CD4-positive, alpha-beta T cell treated with Interferon alpha-2 for 1 hour (primary cell): Measurements from ENCODE around the gene S1PR1.
A peak's percentile ranks its signal among the peaks of the same experiment; 100 is the strongest.
"Not testable (repeated sequence)": the region's sequence is repeated elsewhere in the genome, so short reads cannot be mapped to it uniquely, and the experiment has no call there.

Experiments
- DNase-seq, 2 donors: peaks; one replicate each; pipeline ENCODE4 v3.0.0-alpha.2; 2020 to 2022

S1PR1 gene

GRCh38 chr1:101236516-101237228 lies at the start of gene S1PR1:
TSS of gene S1PR1 (plus strand) at chr1:101237019. CDS start at chr1:101238985, 1,966 bp downstream.
- peak; percentile 70 to 84 for DNase-seq

DNA sequence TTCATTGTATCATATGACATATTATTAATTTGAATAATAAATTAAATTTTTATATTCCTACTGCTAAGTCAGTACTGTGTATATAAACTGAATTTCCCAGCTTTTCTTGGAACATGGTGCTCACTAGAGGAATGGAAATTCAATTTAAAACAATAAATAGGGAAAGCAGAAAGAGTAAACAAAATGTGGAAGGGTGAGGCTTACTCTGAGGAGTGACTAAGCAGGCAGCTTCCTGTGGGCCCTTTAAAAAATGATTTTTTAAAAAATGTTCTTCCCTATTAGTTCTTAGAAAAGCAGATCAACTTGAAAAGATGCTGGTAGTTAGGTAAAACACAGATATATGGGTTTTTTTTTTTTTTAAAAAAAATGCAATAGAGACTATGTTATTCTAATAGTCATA lies 49.5 kb upstream of the S1PR1 start:
- no peak for DNase-seq

DNA sequence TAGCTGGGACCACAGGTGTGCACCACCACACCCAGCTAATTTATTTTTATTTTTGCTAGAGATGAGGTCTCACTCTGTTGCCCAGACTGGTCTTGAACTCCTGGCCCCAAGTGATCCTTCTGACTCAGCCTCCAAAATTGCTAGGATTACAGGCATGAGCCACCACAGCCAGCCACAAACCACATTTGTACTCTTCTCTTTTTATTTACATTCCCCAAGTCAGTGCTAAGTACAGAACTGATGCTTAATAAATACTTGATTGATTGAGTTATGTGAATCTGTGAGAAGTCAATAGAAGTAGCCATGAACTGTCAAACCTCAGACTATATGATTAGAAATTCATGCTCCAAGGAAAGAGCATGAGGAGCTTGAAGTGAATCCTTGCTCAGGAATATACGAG lies 48.5 kb upstream of the S1PR1 start:
- no peak for DNase-seq

DNA sequence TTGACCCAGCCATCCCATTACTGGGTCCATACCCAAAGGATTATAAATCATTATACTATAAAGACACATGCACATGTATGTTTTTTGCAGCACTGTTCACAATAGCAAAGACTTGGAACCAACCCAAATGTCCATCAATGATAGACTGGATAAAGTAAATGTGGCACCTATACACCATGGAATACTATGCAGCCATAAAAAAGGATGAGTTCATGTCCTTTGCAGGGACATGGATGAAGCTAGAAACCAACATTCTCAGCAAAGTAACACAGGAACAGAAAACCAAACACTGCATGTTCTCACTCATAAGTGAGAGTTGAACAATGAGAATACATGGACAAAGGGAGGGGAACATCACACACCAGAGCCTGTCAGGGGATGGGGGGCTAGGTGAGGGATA lies 47.9 kb upstream of the S1PR1 start:
- not testable (repeated sequence) for DNase-seq

DNA sequence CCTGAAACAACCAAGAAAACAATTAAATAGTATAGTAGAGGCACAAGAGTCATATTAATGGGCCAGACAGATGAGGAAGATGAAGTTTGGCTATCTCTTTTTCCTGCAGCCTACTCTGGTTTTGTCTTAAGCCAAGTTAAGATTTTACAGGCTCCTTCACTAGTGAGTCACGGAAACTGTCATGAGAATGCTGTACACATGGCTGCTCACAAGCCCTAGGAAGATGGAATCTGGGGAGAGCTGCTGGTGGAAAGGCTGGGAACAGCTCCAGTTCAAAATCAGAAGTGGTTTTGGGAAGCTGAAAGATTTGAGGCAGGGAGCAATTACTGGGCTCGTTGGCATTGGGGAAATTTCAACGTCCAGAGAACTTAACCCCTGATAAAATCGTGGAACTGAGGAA lies 46.4 kb upstream of the S1PR1 start:
- DNase-seq = no peak

DNA sequence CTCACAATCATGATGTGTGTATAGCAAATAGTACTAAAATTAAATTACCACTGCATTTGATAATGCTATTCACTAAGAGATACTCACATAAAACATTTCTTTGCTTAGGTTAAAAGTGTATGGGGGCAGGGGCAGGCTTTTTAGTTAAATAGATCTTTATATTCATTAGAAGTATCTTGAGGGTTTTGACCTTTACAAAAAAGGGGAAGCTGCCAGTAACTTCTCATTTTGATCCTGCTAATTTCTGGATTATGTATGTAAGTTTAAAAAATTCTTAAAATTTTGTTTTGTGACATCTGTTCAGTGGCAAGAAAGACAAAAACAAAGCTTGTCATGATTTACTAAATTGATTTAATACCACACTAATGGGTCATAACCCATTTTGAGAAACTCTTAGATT lies 45.8 kb upstream of the S1PR1 start:
- DNase-seq = no peak

DNA sequence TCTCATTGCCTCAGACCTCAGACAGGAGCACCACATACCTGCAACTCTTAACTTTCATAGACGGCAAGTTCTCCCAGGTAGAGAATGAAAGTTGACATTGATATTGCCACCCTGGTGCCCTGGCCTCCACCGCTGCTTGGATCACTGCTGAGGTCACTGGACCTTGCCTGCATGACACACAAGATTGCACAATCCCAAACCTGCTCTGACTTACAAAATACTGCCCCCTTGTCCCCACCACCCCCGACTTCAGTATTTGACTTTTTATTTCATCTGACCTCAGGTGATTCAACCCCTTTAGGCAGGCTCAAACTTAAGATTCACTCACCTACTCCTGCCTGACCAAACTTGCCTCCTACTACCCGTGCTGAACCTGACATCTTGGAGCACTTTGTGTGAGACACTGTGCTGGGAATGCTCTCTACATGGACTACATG lies 43.1 kb upstream of the S1PR1 start:
- no peak for DNase-seq

- DNase-seq = no peak
Observed at GRCh38 chr1:101194746-101195145, 42.1 kb upstream of the S1PR1 start.

- DNase-seq = no peak
Observed at GRCh38 chr1:101196668-101197067, 40.2 kb upstream of the S1PR1 start.

DNA sequence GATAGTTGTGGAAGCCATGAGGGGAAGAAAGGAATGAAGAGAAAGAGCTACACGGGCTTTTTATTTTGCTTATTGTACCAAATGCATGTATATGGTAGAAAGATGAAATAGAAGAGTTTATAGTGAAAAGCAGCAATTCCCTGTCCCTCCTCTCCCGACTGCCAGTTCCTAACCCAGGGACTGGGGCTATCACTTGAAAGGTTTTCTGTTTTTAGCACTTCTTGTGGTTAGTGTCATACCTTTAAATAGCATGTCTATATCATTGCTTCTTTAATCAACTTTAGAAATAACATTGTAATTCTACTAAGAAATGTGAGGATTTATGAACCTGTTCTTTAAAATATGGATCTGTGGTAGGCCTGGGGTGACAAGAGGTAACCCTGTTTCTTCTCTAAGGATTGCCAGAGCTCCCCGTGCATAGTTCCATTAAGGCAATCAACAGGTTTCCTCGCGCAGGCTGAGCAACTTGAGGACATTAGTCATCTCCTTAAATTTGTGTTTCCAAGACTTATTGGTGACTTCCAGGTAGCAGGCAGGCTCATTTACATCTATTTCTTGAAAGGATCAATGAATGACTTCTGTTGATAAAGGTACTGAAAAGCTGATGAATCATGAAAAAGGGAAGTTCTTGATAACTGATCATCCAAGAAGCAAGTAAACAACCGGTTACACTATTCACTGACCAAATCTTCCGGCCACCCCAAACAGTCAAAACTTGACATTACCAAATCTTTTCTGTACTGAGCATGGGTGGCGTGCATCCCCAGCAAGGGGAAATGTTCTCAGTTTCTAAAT lies 37.8 kb upstream of the S1PR1 start:
- no peak for DNase-seq

DNA sequence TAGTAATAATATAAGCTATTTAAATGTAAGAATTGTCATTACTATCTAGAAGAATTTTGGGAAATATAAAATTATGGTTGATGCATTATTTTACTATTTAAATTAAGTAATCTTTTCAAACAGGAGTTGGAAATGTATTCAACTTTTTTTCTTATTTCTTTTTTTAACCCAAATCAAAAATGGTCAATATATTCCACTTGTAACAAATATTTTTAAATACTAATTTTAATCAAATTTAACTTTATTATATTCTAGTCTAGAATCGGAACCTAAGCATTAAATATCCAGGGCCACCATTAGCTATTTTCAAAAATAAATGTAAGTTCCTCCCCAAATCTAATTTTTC lies 37.2 kb upstream of the S1PR1 start:
- no peak for DNase-seq

GRCh38 chr1:101200513-101200912 lies 36.3 kb upstream of the S1PR1 start:
- DNase-seq = no peak

DNA sequence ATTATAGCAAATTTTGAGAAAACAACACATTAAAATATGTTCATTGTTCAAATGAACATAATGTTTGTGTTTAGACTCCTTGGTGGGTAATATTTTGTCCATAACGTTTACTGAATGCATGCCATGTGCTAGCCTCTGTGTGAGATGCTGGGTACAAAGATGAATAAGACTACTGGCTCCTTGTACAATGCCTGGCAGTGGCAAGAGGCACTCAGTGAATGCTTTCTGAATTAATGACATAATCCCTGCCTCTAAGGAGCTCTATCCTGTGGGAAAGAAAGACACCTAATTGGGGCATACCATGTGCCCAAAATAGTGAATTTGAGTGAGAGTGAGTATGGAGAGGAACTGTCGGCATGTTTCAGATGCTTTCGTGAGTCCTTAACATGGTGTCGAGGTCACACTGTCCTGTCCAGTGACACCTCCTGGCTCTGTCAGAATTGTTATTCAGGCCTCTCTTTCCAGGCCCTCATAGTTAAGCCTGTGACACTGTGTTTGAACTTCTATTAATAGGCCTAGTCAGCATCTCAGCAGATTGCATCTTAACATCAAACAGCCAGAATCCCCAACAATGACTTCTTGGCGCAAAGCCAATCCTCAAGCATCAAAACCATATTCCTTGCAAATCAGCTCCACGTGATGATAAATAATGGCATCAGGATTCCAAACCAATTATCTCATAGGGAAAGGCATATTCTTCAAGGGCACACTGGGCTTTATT lies 32.8 kb upstream of the S1PR1 start:
- no peak for DNase-seq

DNA sequence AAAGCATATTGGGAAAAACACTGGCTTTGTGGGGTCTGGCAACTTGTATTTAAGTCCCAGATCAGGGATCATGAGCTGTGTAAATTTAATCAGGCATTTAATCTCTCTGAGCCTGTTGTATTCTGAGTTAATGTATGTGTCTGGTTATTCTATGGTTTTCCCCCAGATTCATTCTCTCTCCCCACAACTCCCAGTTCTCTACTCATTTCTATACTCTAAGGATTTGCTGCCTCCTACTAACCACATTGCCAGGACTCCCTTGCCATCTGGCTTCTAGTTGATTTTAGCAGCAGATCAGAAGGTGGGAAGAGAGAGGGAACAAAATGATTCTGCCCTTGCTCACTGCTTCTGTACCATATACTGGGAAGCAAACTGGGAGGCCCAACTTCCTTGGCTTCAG lies 31.4 kb upstream of the S1PR1 start:
- no peak for DNase-seq

DNA sequence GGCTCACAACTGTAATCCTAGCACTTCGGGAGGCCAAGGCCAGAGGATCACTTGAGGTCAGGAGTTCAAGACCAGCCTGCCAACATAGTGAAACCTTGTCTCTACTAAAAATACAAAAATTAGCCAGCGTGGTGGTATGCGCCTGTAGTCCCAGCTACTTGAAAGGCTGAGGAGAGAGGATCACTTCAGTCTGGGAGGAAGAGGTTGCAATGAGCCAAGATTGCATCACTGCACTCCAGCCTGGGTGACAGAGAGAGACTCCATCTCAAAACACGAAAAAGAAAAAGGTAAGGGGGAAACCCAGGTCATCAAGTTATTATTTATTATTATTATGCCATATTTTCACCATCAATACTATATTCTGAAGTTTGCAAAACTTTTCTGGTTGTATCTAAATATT lies 30.7 kb upstream of the S1PR1 start:
- DNase-seq = not testable (repeated sequence)

- DNase-seq = not testable (repeated sequence)
Observed at GRCh38 chr1:101207271-101207670, 29.5 kb upstream of the S1PR1 start.

DNA sequence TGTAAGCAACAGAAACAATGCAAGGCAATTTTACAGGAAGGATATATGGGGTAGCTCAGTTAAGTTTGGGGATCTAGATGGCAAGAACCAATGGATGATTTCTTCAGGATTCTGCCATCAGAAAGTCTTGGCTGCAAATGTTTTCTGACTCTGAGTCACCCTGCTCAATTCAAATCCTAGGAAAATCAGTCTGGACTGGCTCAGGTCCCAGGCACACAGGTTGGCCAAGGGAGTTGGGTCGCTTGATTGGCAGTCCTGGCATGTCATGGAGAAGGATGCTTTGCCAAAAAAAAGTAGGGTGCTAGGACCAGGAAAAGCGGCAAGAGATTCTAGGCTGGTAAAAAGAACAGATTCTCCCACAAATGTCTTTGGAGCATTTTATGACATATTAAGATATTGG lies 28.9 kb upstream of the S1PR1 start:
- no peak for DNase-seq

DNA sequence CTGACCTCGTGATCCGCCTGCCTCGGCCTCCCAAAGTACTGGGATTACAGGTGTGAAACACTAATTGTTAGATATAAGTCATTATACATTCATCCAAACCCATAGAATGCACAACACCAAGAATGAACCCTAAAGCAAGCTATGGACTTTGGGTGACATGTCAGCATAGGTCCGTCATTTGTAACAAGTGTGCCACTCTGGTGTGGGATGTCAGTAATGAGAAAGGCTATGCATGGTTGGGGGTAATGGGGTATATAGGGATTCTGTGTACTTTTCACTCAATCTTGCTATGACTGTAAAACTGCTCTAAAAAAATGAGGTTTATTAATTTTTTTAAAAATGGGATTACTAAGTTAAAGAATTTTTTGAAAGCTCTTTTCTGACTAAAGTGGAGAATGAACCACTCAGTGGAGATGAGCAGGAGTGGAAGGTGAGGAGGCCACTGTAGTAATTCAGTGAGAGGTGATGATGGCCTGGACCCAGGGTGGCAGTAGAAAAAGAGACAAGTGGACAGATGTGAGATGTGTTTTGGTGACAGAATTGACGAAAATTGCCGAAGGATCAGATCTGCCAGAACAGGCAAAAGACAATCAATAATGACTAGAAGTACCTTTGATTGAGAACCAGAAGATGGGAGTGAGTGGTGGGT lies 21.3 kb upstream of the S1PR1 start:
- DNase-seq = no peak

DNA sequence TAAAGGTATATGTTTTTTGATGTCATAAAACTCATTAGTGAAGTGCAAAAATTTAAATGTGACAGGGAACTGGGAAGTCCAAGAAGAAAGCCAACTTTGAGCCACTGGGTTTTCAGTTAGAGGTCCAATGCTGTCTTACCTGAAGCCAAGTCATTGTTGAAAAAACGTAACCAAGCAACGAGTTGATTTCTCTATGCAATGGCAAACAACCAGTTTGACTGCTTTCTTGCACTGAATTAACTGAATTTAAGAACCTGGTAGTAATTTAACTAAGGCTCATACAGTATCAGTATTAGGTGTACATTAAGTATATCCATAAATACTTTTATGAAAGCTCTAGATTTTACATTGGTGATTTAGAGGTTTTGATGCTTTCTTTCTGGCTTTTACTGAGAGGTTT lies 20.2 kb upstream of the S1PR1 start:
- DNase-seq = no peak

DNA sequence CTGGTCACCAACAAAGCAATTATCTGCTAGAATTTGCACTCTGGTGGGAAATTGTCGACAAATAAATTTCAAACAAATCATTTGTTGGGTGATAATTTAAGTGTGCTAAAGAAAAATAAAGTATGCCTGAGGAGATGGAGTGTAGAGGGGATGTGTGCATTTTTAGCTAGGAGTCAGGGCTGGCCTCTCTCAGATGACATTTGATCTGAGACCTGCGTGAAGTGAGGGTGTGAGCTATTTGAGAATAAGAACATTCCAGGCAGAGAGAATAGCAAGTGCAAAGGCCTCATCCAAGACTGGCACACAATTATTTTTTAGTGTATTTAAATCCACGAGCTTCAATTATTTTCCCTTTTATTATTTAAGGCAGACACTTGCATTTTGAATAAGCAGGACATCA lies 19.7 kb upstream of the S1PR1 start:
- DNase-seq = no peak

GRCh38 chr1:101218968-101219367 lies 17.9 kb upstream of the S1PR1 start:
- DNase-seq = not testable (repeated sequence)

DNA sequence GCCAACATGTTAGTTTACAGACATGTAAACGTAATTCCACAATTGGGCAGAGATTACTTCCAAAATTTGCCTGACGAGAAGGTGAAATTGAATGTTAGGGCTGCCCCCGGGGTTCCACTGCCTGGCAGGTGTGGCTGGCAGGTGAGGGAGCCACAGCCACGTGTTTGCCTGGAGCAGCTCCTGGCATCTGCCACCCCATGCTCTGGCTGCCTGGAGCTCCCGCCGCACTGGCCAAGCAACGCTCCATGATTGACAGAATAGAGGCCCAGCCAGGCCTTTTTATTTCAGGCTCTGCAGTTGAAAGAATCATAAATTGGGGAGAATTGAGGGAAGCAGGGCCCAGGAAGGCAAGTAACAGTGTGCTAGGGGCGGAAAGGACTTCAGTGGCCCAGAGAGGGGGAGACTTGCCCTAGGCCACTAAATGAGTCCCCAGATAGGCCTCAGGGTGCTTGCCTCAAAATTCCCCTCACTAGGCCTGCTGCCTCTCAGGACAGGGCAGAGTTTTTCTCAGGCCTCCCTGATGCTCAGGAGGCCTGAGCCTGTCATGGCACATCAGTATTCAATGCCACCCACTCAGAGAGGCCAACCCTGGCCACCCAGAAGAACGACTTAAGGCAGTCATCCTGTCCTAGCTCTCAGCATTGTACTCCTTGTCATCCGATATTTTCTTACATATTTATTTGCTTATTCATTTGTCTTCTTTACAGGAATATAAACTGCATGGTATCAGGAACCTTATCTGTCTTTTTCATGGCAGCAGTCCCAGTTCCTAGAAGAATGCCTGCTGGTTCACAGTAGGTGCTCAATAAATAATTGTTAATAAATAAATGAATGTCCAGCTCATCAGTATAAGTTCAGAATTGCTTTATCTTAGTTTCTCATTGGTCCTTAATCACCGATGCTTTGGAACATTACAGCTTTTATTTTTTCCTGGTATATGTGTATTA lies 16.6 kb upstream of the S1PR1 start:
- DNase-seq = no peak
